IgD-negative memory B cell (primary cell): ENCODE data around the gene TBC1D22A. TPM values are rescaled to one million over a fixed set of nuclear protein-coding genes. Genes with fewer than 3 reads are reported as not detected.
"Not testable (repeated sequence)": the region's sequence is repeated elsewhere in the genome, so short reads cannot be mapped to it uniquely, and the experiment has no call there.

Source experiments
- H3K27ac Mint-ChIP-seq, 3 donors: one replicate each; pipeline ENCODE4 v1.8.0; 2020 to 2022; ENCODE audit warnings: mild to moderate bottlenecking in 3 of 3, mixed read lengths in 3 of 3, moderate library complexity in 1 of 3
- H3K27me3 Mint-ChIP-seq: one replicate; pipeline ENCODE4 v1.8.0; 2021; ENCODE audit warnings: mixed read lengths
- H3K36me3 Mint-ChIP-seq: one replicate; pipeline ENCODE4 v1.8.0; 2020; ENCODE audit warnings: mild to moderate bottlenecking, mixed read lengths
- H3K4me1 Mint-ChIP-seq, 3 donors: one replicate each; pipeline ENCODE4 v1.8.0; 2020 to 2022; ENCODE audit warnings: mixed read lengths in 3 of 3, mild to moderate bottlenecking in 1 of 3
- H3K4me3 Mint-ChIP-seq, 4 donors: one replicate each; pipeline ENCODE4 v1.8.0; 2020 to 2022; ENCODE audit warnings: mild to moderate bottlenecking in 4 of 4, mixed read lengths in 4 of 4, moderate library complexity in 3 of 4
- H3K9me3 Mint-ChIP-seq, 3 donors: one replicate each; pipeline ENCODE4 v1.8.0; 2020 to 2021; ENCODE audit warnings: mixed read lengths in 3 of 3, mild to moderate bottlenecking in 1 of 3
- polyA plus RNA-seq: library from polyadenylated mRNA; unstranded; fragments of 300-500 nt; fragmentation: Illumina TruSeq; gene quantifications from one replicate; pipeline ENCODE4 v1.2.3, GENCODE V29; 2021

TBC1D22A gene
- polyA plus RNA-seq, 1 donor from 2014 or later: 64.3 TPM

GRCh38 chr22:47167056-47167455 lies 404.6 kb downstream of the TBC1D22A start:
- Mint-ChIP-seq H3K27me3 (no peaks in the 10 kb centered on the region), H3K9me3 (peaks cover 0 to 2% (median 0%) of the 10 kb centered on the region in 3 donors), H3K27ac (peak overlapping the region in 1 of 3 donors; percentile 31), H3K4me3 (no peak overlapping the region), H3K36me3 (peaks cover 2% of the 10 kb centered on the region), H3K4me1 (peaks cover 0 to 4% (median 4%) of the 10 kb centered on the region in 3 donors)

- H3K4me1 Mint-ChIP-seq, H3K27me3 Mint-ChIP-seq, H3K9me3 Mint-ChIP-seq, H3K36me3 Mint-ChIP-seq: not testable (repeated sequence)
- peak overlapping the region in 1 of 4 donors; percentile 14 for H3K4me3 Mint-ChIP-seq
- H3K27ac Mint-ChIP-seq: peak overlapping the region in 1 of 3 donors; percentile 71
These were observed 405.5 kb downstream of the TBC1D22A start for GRCh38 chr22:47167921-47168320.

GRCh38 chr22:47168441-47168840 lies 406.0 kb downstream of the TBC1D22A start:
- Mint-ChIP-seq H3K9me3 (peaks cover 0 to 2% (median 0%) of the 10 kb centered on the region in 3 donors), H3K27ac (no peak overlapping the region), H3K36me3 (peaks cover 2% of the 10 kb centered on the region), H3K4me1 (peaks cover 0 to 2% (median 2%) of the 10 kb centered on the region in 3 donors), H3K27me3 (no peaks in the 10 kb centered on the region), H3K4me3 (no peak overlapping the region)

- Mint-ChIP-seq H3K4me3 (no peak overlapping the region), H3K9me3 (peaks cover 0 to 2% (median 0%) of the 10 kb centered on the region in 3 donors), H3K27ac (no peak overlapping the region), H3K4me1 (peaks cover 0 to 2% (median 2%) of the 10 kb centered on the region in 3 donors), H3K27me3 (no peaks in the 10 kb centered on the region), H3K36me3 (peaks cover 7% of the 10 kb centered on the region)
These were observed 406.7 kb downstream of the TBC1D22A start for GRCh38 chr22:47168900-47169800.

GRCh38 chr22:47169801-47170140 lies 407.3 kb downstream of the TBC1D22A start:
- Mint-ChIP-seq H3K36me3 (peaks cover 7% of the 10 kb centered on the region), H3K9me3 (peaks cover 0 to 2% (median 0%) of the 10 kb centered on the region in 3 donors), H3K4me3 (no peak overlapping the region), H3K4me1 (peaks cover 0 to 2% (median 2%) of the 10 kb centered on the region in 3 donors), H3K27me3 (no peaks in the 10 kb centered on the region), H3K27ac (no peak overlapping the region)

GRCh38 chr22:47170511-47171440 lies 408.3 kb downstream of the TBC1D22A start:
- H3K9me3 Mint-ChIP-seq, H3K4me1 Mint-ChIP-seq, H3K4me3 Mint-ChIP-seq, H3K36me3 Mint-ChIP-seq, H3K27ac Mint-ChIP-seq, H3K27me3 Mint-ChIP-seq: not testable (repeated sequence)

GRCh38 chr22:47171441-47172221 lies 409.2 kb downstream of the TBC1D22A start:
- Mint-ChIP-seq H3K4me1 (peaks cover 0 to 2% (median 0%) of the 10 kb centered on the region in 3 donors), H3K27ac (peak overlapping the region in 2 of 3 donors; percentile 14 to 59), H3K9me3 (peaks cover 0 to 2% (median 0%) of the 10 kb centered on the region in 3 donors), H3K36me3 (peaks cover 4% of the 10 kb centered on the region), H3K4me3 (no peak overlapping the region), H3K27me3 (no peaks in the 10 kb centered on the region)

- Mint-ChIP-seq H3K27me3 (no peaks in the 10 kb centered on the region), H3K9me3 (no peaks in the 10 kb centered on the region), H3K4me1 (peaks cover 0 to 2% (median 0%) of the 10 kb centered on the region in 3 donors), H3K36me3 (peaks cover 5% of the 10 kb centered on the region), H3K4me3 (no peak overlapping the region), H3K27ac (no peak overlapping the region)
These were observed 410.5 kb downstream of the TBC1D22A start for GRCh38 chr22:47172771-47173534.

- peaks cover 0 to 2% (median 0%) of the 10 kb centered on the region in 3 donors for H3K9me3 Mint-ChIP-seq
- no peak overlapping the region for H3K4me3 Mint-ChIP-seq
- H3K36me3 Mint-ChIP-seq: peaks cover 9% of the 10 kb centered on the region
- H3K27ac Mint-ChIP-seq: no peak overlapping the region
- H3K4me1 Mint-ChIP-seq: peaks cover 0 to 2% (median 0%) of the 10 kb centered on the region in 3 donors
- H3K27me3 Mint-ChIP-seq: no peaks in the 10 kb centered on the region
These were observed 411.1 kb downstream of the TBC1D22A start for GRCh38 chr22:47173535-47174021.

- Mint-ChIP-seq H3K27ac (no peak overlapping the region), H3K4me3 (no peak overlapping the region), H3K27me3 (no peaks in the 10 kb centered on the region), H3K4me1 (peaks cover 0 to 2% (median 0%) of the 10 kb centered on the region in 3 donors), H3K9me3 (peaks cover 0 to 2% (median 0%) of the 10 kb centered on the region in 3 donors), H3K36me3 (peaks cover 9% of the 10 kb centered on the region)
These were observed 411.6 kb downstream of the TBC1D22A start for GRCh38 chr22:47174096-47174495.

- no peaks in the 10 kb centered on the region for H3K27me3 Mint-ChIP-seq
- H3K27ac Mint-ChIP-seq: no peak overlapping the region
- H3K36me3 Mint-ChIP-seq: peaks cover 9% of the 10 kb centered on the region
- H3K9me3 Mint-ChIP-seq: peaks cover 0 to 2% (median 0%) of the 10 kb centered on the region in 3 donors
- H3K4me1 Mint-ChIP-seq: peaks cover 0 to 2% (median 0%) of the 10 kb centered on the region in 3 donors
- no peak overlapping the region for H3K4me3 Mint-ChIP-seq
These were observed 412.2 kb downstream of the TBC1D22A start for GRCh38 chr22:47174671-47175112.

- no peak overlapping the region for H3K4me3 Mint-ChIP-seq
- H3K9me3 Mint-ChIP-seq: peaks cover 0 to 2% (median 0%) of the 10 kb centered on the region in 3 donors
- H3K27ac Mint-ChIP-seq: no peak overlapping the region
- H3K27me3 Mint-ChIP-seq: no peaks in the 10 kb centered on the region
- peaks cover 9% of the 10 kb centered on the region for H3K36me3 Mint-ChIP-seq
- peaks cover 0 to 3% (median 0%) of the 10 kb centered on the region in 3 donors for H3K4me1 Mint-ChIP-seq
These were observed 412.9 kb downstream of the TBC1D22A start for GRCh38 chr22:47175151-47176025.

- peaks cover 0 to 5% (median 2%) of the 10 kb centered on the region in 3 donors for H3K9me3 Mint-ChIP-seq
- H3K4me3 Mint-ChIP-seq: no peak overlapping the region
- H3K36me3 Mint-ChIP-seq: peaks cover 9% of the 10 kb centered on the region
These were observed 413.6 kb downstream of the TBC1D22A start for GRCh38 chr22:47176026-47176389.

More at GRCh38 chr22:47176026-47176389, 413.6 kb downstream of the TBC1D22A start:
- Mint-ChIP-seq H3K27ac (no peak overlapping the region), H3K27me3 (no peaks in the 10 kb centered on the region), H3K4me1 (peaks cover 0 to 3% (median 0%) of the 10 kb centered on the region in 3 donors)
